IMR-90 (cell line): Measurements from ENCODE around the gene STIM1. TPM values are rescaled to one million over a fixed set of nuclear protein-coding genes. Genes with fewer than 3 reads are reported as not detected.

Experiments
- ATAC-seq: fragments of 200-7000 bp; cut with Tn5 transposase; 2 replicates; pipeline ENCODE4 v1.9.1; 2020; ENCODE audit warnings: low read depth, mild to moderate bottlenecking, moderate library complexity
- BruUV-seq: library from RNA; stranded (reverse); fragments of 400-500 nt; replicated peaks from 2 replicates; lab custom pipeline; 2021; lab: Mats Ljungman, UMichigan
- CTCF ChIA-PET: fragments of 300-600 bp; formaldehyde crosslinking; extraction: SDS; loops from one replicate; lab custom pipeline; 2021; ENCODE audit warnings: antibody characterized with exemption; lab: Yijun Ruan, JAX
- POLR2A ChIA-PET: fragments of 300-600 bp; sonication (Branson Sonifier 250); formaldehyde crosslinking; loops from one replicate; lab custom pipeline; 2022; ENCODE audit warnings: antibody characterized with exemption; ENCODE audit not compliant: unreplicated experiment; lab: Charles Lee
- DNase-seq: peaks from one replicate; pipeline ENCODE4 v3.0.0; 2013
- H2AFZ ChIP-seq: replicated peaks from 2 replicates; pipeline ENCODE3; 2013; ENCODE audit warnings: low read length, mild to moderate bottlenecking; ENCODE audit not compliant: poor library complexity
- H2AK5ac ChIP-seq: 2 replicates; pipeline ENCODE4 v1.6.1; 2013; ENCODE audit warnings: low read depth, low read length, inconsistent platforms
- H2AK9ac ChIP-seq: replicated peaks from 2 replicates; pipeline ENCODE3; 2013; ENCODE audit warnings: mild to moderate bottlenecking, low read depth, low read length, moderate library complexity; ENCODE audit not compliant: poor library complexity
- H2BK120ac ChIP-seq: 2 replicates; pipeline ENCODE4 v1.6.1; 2013; ENCODE audit warnings: low read depth, low read length, inconsistent platforms
- H2BK15ac ChIP-seq: 3 replicates; pipeline ENCODE4 v1.6.1; 2013; ENCODE audit warnings: low read depth, low read length, inconsistent platforms
- H2BK20ac ChIP-seq: 2 replicates; pipeline ENCODE4 v1.6.1; 2013; ENCODE audit warnings: low read depth, mild to moderate bottlenecking, inconsistent platforms, low read length, moderate library complexity
- H2BK5ac ChIP-seq: 2 replicates; pipeline ENCODE4 v1.6.1; 2013; ENCODE audit warnings: mild to moderate bottlenecking, low read depth, low read length, inconsistent platforms; ENCODE audit not compliant: poor library complexity, severe bottlenecking
- H3K14ac ChIP-seq: replicated peaks from 2 replicates; pipeline ENCODE4 v1.6.1; 2013; ENCODE audit warnings: low read depth, low read length, inconsistent platforms
- H3K18ac ChIP-seq: 2 replicates; pipeline ENCODE4 v1.6.1; 2013; ENCODE audit warnings: low read depth, low read length, control low read depth
- H3K23ac ChIP-seq: 2 replicates; pipeline ENCODE4 v1.6.1; 2013; ENCODE audit warnings: low read depth, low read length, inconsistent platforms
- H3K27ac ChIP-seq: 2 replicates; pipeline ENCODE4 v1.5.1; 2013; ENCODE audit warnings: mild to moderate bottlenecking, control low read depth, low read length; ENCODE audit not compliant: insufficient read depth
- H3K27me3 ChIP-seq: 2 replicates; pipeline ENCODE4 v1.6.1; 2013; ENCODE audit warnings: low read length; ENCODE audit not compliant: control insufficient read depth, insufficient read depth
- H3K36me3 ChIP-seq: 2 replicates; pipeline ENCODE4 v1.6.1; 2013; ENCODE audit warnings: low read length, mixed read lengths; ENCODE audit not compliant: control insufficient read depth, insufficient read depth
- H3K4ac ChIP-seq: 2 replicates; pipeline ENCODE4 v1.6.1; 2013; ENCODE audit warnings: low read depth, low read length, inconsistent platforms
- H3K4me1 ChIP-seq: 2 replicates; pipeline ENCODE4 v1.6.1; 2013; ENCODE audit warnings: low read length, mixed read lengths; ENCODE audit not compliant: control insufficient read depth, insufficient read depth
- H3K4me2 ChIP-seq: 2 replicates; pipeline ENCODE4 v1.6.1; 2013; ENCODE audit warnings: low read depth, mild to moderate bottlenecking, control low read depth, low read length, moderate library complexity
- H3K4me3 ChIP-seq: 2 replicates; pipeline ENCODE4 v1.5.1; 2013; ENCODE audit warnings: low read depth, mild to moderate bottlenecking, control low read depth, low read length, moderate library complexity; ENCODE audit not compliant: insufficient read depth
- H3K56ac ChIP-seq: 2 replicates; pipeline ENCODE4 v1.6.1; 2013; ENCODE audit warnings: low read length, inconsistent platforms; ENCODE audit not compliant: insufficient read depth; ENCODE audit errors: extremely low read depth
- H3K79me1 ChIP-seq, 2 experiments: 2 replicates each; pipeline ENCODE4 v1.6.1; 2013; ENCODE audit warnings: low read length in 2 of 2, inconsistent platforms in 1 of 2, low read depth in 1 of 2
- H3K9ac ChIP-seq: 2 replicates; pipeline ENCODE4 v1.6.1; 2013; ENCODE audit warnings: low read depth, low read length, control low read depth
- H3K9me1 ChIP-seq: 2 replicates; pipeline ENCODE4 v1.6.1; 2013; ENCODE audit warnings: low read length, inconsistent platforms; ENCODE audit not compliant: insufficient read depth
- H3K9me3 ChIP-seq: 2 replicates; pipeline ENCODE4 v1.6.1; 2013; ENCODE audit warnings: low read length; ENCODE audit not compliant: control insufficient read depth, insufficient read depth
- H4K20me1 ChIP-seq: 2 replicates; pipeline ENCODE4 v1.6.1; 2013; ENCODE audit warnings: low read length, inconsistent platforms; ENCODE audit not compliant: insufficient read depth
- H4K5ac ChIP-seq: 2 replicates; pipeline ENCODE4 v1.6.1; 2013; ENCODE audit warnings: mild to moderate bottlenecking, low read depth, low read length, control low read depth
- H4K8ac ChIP-seq, 2 experiments: 2 replicates each; pipeline ENCODE4 v1.6.1; 2013; ENCODE audit warnings: low read depth in 2 of 2, low read length in 2 of 2, control low read depth in 1 of 2, inconsistent platforms in 1 of 2
- H4K91ac ChIP-seq: 2 replicates; pipeline ENCODE4 v1.6.1; 2013; ENCODE audit warnings: low read depth, low read length, inconsistent platforms; ENCODE audit not compliant: insufficient read depth
- BHLHE40 ChIP-seq: fragments of 150-350 bp; IDR thresholded peaks from 2 replicates; pipeline ENCODE4 v1.6.1; 2016; ENCODE audit warnings: mild to moderate bottlenecking, low read depth, low read length
- CTCF ChIP-seq: conservative IDR thresholded peaks from 2 replicates; pipeline ENCODE4 v1.5.1; 2012; ENCODE audit warnings: mild to moderate bottlenecking, low read depth, low read length, improper control_type of control experiment
- FOS ChIP-seq: fragments of 150-350 bp; IDR thresholded peaks from 2 replicates; pipeline ENCODE4 v1.6.1; 2016; ENCODE audit warnings: low read depth, low read length
- WGBS, 2 experiments: methylation state at CpG; one replicate each; pipeline versions ENCODE4 v1.1.5 to v1.1.7; 2013; ENCODE audit warnings: missing lambda C conversion rate in 2 of 2; ENCODE audit not compliant: insufficient read length in 1 of 2; ENCODE audit errors: extremely low coverage in 2 of 2; 5-methylcytosine and 5-hydroxymethylcytosine counted together
- dilution Hi-C: fragments of 300-500 bp; cut with HindIII; formaldehyde crosslinking; loops from one replicate; pipeline ENCODE4 v1.14.3; 2018; ENCODE audit warnings: low sequenced_read_pairs; ENCODE audit not compliant: unreplicated experiment
- in situ Hi-C: fragments of 300-500 bp; cut with MboI; formaldehyde crosslinking; loops from 3 replicates; pipeline ENCODE4 v1.14.3; 2019; ENCODE audit warnings: low sequenced_read_pairs, inconsistent platforms, mixed read lengths
- intact Hi-C: fragments of 100-400 bp; cut with micrococcal nuclease; formaldehyde crosslinking; loops from 2 replicates; pipeline ENCODE4 v1.10.0; 2022
- polyA plus RNA-seq, 3 experiments: library from polyadenylated mRNA; depleted of rRNA; stranded (reverse); fragments of >200 nt; gene quantifications; 2 replicates each; pipeline ENCODE4 v1.2.3, GENCODE V29; 2012; ENCODE audit warnings: low replicate concordance in 1 of 3
- total RNA-seq: library from RNA; depleted of rRNA; stranded (reverse); fragments of >200 nt; gene quantifications from 2 replicates; pipeline ENCODE4 v1.2.3, GENCODE V29; 2012

Gene STIM1
- total and polyA plus RNA-seq, 2 of the 4 experiments (the other 2 are of a cell fraction) = 17.9 to 23.0 TPM

GRCh38 chr11:3920148-3920852 lies 64.8 kb downstream of the STIM1 start:
- H3K79me1 ChIP-seq = peaks cover 9 to 18% of the 10 kb centered on the region in 2 experiments
- peak overlapping the region; percentile 82 for H2BK20ac ChIP-seq
- in situ Hi-C loops (no loop called here), dilution Hi-C loops (no loop called here), intact Hi-C loops (no loop called here)
- no peaks in the 10 kb centered on the region for H3K9me3 ChIP-seq
- H2BK5ac ChIP-seq = no peak overlapping the region
- peak overlapping the region; percentile 27; the same call in 1 of the 2 replicates for H2AK5ac ChIP-seq
- no peak overlapping the region for H4K5ac ChIP-seq
- H3K9me1 ChIP-seq = no peaks in the 10 kb centered on the region; the same call in 1 of the 2 replicates
- peak overlapping the region; percentile 70; the same call in 1 of the 3 replicates for H2BK15ac ChIP-seq
- no peak overlapping the region for H2AFZ ChIP-seq
- H3K27ac ChIP-seq = no peak overlapping the region
- H3K56ac ChIP-seq = 0 out of 2 replicates have a peak overlapping the region, but pooled peaks have one; percentile 3
- no peak for TF ChIP-seq BHLHE40
- no peak for TF ChIP-seq CTCF
- TF ChIP-seq FOS = peak; percentile 30; the same call in 1 of the 2 replicates
- H3K23ac ChIP-seq = no peak overlapping the region
- no peak overlapping the region for H3K4me2 ChIP-seq
- BruUV-seq = no TSS peak
- peak overlapping the region; percentile 51; the same call in 1 of the 2 replicates for H3K18ac ChIP-seq
- H4K8ac ChIP-seq = 0 out of 4 replicates have a peak overlapping the region, but pooled peaks of 1 of the 2 experiments have one; percentile 53
- ChIA-PET POLR2A (no interaction called here), CTCF (no interaction called here)
- H2AK9ac ChIP-seq = no peak overlapping the region
- H3K14ac ChIP-seq = no peak overlapping the region; the same call in 1 of the 2 replicates
- peak overlapping the region; percentile 59; the same call in 1 of the 2 replicates for H4K91ac ChIP-seq
- no peaks in the 10 kb centered on the region for H4K20me1 ChIP-seq
- H3K36me3 ChIP-seq = no peaks in the 10 kb centered on the region
- H3K4me1 ChIP-seq = peaks cover 4% of the 10 kb centered on the region
- no peak overlapping the region for H3K4me3 ChIP-seq
- WGBS, 2 experiments = no CpG with 5 or more reads among the region's 2 CpGs
- no peak overlapping the region for H3K9ac ChIP-seq
- no peak overlapping the region for H3K4ac ChIP-seq
- DNase-seq = peak; percentile 67
- H3K27me3 ChIP-seq = no peaks in the 10 kb centered on the region
- peak; percentile 81 for ATAC-seq
- peak overlapping the region; percentile 39; the same call in 1 of the 2 replicates for H2BK120ac ChIP-seq
